Measurements from ENCODE around the gene SMARCAL1. TPM values are rescaled to one million over a fixed set of nuclear protein-coding genes. Genes with fewer than 3 reads are reported as not detected.

The SMARCAL1 gene
- total RNA-seq, 1 experiment from 2014 or later: 3.2 TPM

DNA sequence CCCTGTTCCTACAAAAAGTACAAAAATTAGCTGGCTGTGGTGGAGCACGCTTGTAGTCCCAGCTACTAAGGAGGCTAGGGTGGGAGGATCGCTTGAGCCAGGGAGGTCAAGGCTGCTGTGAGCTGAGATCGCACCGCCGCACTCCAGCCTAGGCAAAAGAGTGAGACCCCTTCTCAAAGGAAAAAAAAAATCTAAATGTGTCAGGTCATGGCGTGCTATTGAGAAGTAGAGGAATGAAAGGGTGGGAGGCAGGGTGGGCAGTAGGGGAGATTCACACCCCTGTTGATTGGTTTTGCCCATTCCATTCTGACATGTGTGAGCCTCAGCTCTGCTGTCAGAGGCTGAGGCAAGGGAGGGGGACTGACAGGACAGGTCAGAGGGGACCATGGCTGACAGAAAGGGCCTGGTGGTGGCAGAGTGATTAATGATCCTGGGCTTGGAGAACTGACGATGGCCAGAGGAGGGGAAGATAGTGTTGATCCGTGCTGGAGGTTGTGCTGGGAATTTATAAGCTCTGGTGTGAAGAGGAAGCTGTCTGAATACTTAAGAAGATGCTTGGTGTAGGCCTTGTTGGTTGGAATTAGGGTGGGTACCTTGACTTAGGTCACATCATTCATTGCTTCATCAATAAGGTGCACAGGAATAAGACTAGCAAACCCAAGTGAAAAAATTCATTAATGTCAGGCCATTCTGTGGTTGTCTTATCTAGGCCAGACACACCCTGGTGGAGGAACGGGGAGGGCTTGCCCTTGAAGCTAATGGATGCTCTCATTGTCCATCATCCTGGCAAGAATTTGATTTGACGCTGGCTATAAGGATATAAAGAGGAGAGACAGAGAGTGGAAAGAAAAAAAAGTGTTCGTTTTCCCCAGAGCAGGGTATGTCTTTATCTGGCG lies 19.1 kb upstream of the SMARCAL1 start:
- DNase-seq (ENCODE audit: low read depth): no peak

DNA sequence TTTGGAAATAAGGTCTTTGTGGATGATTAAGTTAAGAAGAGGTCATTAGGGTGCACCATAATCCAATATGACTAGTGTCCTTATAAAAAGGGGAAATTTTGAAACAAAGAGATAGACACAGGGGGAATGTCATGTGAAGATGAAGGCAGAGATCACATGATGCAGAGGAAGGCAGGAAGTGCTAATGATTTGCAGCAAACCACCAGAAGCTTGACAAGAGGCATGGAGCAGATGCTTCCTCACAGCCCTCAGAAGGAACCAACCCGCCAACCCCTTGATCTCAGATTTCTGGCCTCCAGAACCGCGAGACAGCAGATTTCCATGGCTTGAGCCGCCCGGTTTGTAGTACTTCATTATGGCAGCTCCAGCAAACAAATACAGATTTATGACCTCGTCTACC lies 17.4 kb upstream of the SMARCAL1 start:
- DNase-seq (ENCODE audit: low read depth): no peak

DNA sequence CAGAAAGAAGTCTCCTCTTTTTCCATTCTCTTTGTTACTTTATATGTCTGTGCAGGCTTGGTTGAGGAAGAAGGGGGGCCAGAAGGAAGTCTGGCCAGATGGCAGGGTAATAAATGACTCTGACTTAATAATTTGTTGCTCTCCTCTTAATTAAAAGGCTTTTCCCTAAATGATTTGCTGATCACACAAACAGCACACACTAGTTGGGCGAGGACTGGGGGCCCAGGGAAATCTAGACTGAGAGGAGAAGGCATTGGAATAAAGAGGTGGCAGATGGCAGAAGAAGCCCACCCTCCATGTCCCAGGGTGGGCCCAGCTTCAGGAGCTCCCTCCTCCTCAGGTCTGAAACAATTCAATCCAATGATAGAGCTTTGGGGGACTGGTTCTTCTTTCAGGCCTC lies 12.7 kb upstream of the SMARCAL1 start:
- no peak for DNase-seq (ENCODE audit: low read depth)

DNA sequence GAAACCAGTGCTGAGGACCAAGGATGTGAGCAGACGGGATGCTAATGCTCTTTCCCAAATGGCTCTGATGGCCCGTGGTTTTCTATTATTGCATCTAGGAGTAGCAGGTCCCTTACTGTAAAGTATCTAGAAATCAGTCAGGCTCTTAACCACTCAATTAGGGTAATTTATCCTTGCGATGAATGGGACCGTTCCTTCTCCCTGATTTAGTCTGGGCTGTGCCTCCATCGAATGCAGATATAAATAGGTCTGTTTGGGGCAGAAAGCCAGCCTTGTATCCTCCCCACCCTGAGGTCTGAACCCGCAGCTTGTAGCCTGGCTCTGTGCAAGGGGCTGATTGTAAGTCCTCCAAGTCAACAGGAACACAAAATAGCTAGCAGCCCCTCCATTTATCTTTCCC lies 9.5 kb upstream of the SMARCAL1 start:
- no peak for DNase-seq (ENCODE audit: low read depth)

DNA sequence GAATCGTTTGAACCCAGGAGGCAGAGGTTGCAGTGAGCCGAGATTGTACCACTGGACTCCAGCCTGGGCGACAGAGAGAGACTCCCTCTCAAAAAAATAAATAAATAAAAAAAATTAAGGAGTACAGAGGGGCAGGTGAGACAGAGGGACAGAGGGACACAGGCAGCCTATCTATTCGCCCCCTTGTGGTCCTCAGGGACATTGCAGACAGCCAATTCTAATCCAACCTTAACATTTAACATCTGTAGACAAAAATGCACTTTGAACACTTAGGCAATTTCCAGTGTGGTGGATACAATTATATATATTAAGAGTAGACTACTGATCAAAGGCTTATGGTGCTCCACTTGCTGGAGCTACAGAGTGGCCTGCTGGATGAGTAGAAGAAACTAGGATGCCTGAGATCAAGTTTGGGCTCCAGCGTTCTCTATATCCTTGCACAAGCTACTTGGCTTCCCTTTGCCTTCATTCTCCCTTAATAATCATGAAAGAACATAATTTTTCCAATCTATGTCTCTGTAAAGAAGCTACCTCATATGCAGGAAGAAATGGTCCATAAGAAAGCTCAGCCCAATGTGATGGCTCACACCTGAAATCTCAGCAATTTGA lies 8.2 kb upstream of the SMARCAL1 start:
- peak; percentile 43 for DNase-seq (ENCODE audit: low read depth)

DNA sequence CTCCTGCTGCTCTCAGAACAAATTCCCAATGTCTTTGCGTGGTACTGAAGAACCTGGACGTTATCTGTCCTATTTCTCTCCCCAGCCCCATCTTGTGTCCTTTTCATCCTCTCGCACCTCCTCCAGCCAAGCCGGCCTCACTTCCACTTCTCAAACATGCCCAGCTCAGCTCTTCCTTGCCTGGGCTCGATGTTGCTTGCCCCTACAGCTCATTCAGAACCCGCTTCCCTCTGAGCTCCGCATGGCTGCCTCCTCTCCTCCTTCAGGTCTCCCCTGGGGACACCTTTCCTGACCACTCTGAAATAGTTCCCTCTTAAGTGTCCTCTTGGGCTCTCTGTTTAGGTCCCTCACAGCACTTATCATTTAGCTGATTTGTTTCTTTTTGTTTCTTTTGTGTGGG lies 6.7 kb upstream of the SMARCAL1 start:
- no peak for DNase-seq (ENCODE audit: low read depth)

DNA sequence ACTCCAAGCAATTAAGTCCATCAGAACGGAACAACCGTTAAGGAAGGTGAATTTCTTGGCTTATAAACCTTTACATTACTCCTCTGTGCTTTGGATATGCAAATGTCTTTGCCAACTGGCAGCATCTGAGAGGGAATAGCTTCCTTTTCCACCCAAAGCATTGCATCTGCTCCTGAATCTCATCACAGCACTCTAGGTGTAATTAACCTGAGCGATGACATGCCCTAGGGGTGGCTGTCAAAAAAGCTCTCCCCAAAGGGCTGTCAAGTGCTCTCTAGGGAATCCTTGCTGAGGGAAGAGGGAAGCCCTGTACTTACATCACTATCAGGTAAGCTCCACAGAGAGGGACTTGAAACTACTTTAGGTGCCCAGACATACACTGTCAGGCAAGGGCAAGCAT lies 5.5 kb upstream of the SMARCAL1 start:
- no peak for DNase-seq (ENCODE audit: low read depth)

DNA sequence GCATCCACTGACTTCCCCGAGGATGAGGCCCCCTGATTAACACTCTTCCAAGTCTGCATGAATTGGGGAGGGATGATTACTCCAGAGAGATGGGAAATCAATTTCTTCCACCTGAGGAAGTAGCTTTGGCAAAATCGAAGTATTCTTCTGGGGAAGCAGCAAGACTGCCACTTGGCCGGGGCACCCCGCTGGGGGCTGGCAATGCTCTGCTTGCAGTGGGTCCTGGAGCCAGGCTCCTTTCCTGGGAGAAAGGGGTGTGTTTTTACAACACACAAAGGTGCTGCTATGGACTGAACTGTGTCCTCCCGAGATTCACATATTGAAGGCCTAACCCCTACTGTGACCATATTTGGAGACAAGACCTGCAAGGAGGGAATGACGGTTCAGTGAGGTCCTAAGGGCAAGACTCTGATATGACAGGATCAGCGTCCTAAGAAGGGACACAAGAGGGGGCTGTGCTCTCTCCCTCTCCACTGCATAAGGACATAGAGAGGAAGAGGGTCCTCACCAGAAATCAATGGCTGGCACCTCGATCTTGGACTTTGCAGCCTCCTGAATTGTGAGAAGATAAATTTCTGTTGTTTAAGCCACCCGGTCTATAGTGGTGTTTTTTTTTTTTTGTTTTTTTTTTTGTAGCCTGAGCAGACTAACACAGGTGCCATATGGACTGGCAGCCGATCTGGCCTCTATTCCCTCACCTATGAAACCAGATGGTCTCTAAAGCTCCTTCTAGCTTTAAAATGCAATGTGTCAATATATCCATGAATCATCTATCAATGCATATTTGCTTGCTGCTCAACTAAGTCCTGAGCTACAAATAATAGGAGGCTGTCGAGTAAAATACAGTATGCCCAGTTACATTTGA lies 3.6 kb upstream of the SMARCAL1 start:
- DNase-seq (ENCODE audit: low read depth): no peak

DNA sequence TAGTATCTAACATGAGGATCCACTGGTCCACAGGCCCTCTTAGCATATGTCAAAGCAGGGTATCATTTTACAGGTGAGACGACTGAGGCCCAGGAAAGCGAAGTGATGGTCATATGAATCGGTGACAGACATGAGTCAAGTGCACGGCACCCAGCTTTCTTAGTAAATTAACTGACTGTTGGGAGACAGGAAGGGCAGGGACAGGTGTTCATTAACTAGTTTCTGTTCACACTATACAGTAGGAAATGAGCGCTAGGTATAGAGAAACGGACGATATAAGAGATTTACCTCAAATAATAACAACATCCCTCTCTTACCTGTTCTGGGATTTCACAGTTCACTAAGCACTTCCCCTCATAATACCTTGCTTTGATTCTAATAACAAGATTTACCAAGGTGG lies 1.7 kb upstream of the SMARCAL1 start:
- no peak for DNase-seq (ENCODE audit: low read depth)

DNA sequence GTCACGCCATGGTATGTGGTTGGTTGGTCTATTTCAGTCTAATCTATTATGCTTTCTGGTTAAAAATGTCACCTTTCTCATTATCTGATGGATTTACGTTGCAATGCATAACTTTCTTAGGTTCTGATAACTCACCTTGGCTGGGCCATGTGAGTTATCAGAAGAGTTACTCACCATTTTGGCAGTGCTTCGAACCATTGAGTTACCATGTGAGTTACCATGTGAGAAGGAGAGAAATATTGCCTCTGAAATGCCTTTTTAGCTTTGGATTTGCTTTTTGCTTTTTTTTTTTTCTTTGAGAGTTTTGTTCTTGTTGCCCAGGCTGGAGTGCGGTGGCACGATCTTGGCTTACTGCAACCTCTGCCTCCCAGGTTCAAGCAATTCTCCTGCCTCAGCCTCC lies 1.6 kb downstream of the SMARCAL1 start:
- no peak for DNase-seq (ENCODE audit: low read depth)

DNA sequence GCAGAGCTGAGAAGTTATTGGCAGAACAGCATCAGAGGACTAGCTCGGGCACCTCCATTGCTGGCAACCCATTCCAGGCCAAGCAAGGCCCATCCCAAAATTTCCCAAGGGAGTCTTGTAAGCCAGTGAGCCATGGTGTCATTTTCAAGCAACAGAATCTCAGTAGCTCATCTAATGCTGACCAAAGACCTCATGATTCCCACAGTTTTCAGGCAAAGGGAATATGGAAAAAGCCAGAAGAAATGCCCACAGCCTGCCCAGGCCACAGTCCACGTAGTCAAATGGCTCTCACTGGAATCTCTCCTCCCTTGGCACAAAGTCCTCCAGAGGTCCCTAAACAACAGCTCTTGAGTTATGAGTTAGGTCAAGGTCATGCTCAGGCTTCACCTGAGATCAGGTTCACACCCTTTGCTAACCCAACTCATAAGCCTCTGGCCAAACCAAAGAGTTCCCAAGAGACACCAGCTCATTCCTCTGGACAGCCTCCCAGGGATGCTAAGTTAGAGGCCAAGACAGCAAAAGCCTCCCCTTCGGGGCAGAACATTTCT lies 2.6 kb downstream of the SMARCAL1 start:
- DNase-seq (ENCODE audit: low read depth): no peak

DNA sequence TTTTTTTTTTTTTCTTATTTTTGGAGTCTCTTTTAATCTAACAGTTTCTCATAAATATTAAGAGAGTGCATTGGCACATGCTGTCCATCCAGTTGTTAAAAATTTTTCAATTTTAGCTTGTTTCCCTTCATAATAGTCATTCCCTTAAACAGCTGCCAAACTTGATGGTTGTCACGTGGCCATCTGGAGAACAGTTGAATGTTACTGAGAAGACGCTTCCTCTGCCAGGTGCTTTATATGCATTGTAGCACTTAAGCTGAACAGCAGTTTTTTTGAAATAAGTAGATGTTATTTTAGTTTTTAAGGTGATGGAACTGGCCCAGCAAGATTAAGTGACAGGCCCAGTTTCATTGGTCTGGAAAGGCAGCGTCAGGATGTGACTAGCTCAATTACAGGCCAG lies 3.3 kb downstream of the SMARCAL1 start:
- no peak for DNase-seq (ENCODE audit: low read depth)

DNA sequence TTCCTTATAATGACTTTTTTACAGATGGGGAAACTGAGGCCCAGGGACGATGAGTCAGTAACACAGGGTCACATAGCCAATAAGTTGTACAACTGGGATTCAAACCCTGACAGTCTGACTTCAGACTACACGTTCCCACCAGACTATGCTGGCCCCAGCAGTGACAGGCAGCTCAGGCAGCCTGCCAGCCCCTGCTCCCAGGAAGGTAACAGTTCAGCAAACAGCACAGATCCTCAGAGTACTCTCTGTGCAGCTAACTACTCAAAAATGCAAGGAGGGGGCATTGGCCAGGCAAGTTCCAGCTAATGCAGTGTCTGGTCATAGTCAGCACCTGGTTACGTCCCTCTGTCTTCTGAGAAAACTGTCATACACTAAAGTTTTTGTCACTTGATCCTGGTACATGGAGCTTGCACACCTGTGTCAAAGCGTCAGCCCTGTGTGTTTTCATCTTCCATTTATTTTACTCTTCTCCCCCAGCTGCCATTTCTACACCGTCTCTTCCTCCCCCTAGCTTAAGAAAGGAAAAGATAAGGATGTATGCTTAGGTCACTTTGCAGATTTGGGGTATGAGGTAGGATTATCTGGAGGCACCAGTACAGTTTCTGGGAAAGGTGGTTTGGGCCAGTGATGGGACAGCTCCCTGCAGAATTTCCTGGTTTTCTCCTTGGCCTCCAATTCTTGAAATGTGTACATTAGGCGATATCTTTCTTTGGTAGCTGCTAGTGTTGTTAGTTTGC lies 4.5 kb downstream of the SMARCAL1 start:
- DNase-seq (ENCODE audit: low read depth): no peak

DNA sequence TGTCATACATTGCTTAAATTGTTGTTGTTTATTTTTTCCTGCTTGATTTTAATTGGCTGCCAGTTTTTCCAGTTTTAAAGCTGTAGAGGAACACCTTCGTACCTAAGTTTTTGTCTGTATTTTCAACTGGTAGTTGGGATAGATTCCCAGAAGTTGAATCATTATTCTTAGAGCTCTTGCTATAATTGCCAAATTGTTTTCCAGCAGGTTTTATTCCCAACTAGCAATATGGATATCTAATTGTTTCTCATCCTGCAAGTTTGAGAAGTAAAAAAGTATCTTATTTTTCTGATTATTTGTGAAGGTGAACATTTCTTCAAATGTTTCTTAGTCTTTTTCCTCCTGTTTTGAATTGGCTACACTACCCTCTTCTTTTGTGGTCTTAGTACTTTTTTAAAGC lies 6.7 kb downstream of the SMARCAL1 start:
- DNase-seq (ENCODE audit: low read depth): no peak

DNA sequence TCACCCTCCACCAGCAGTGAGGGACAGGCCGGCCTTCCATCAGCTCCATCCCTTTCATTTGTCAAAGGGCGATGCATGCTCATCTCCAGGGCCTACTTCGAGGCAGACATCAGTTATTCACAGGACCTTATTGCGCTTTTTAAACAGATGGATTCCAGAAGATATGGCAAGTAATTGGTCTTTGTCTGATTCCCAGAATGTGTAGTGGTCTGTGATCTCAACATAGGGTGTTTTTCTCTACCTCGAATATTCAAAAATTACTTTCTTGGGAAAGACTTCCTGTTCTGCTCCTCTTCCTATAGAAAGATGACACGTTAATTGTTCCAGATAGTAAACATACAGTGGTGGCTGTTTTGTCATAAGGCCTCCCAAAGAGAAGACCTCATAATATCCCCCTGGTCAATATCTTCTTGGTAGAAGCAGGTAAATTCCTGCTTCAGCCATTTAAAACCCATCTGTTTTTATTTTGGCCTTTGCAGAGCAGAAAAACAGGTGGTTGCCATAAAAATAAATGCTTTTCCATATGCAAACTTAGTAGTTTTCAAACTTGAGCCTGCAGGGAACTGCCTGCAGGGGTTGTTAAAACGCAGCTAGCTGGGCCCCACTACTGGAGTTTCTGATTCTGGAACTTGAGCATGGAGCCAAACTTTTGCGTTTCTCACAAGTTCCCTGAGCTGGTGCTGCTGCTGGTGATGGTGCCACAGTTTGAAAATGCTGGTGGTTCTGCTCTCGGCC lies 8.2 kb downstream of the SMARCAL1 start:
- no peak for DNase-seq (ENCODE audit: low read depth)

DNA sequence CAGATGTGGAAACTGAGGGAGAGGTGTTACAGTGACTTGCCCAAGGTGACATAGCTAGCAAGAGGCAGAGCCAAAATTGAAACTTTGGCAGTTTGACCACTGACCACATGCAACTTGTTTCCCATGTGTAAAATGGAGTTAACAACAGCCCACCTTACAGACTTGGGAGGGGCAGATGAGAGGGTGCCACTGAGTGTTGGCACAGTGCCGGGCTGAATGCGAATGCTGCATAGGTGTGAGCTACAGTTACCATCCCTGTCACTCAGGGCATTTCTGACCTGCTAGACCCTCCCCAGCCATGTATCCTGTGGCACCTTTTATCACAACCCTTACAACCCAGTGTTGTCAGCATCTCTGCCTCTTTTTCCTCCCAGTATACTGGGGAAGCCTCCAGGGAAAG lies 10.8 kb downstream of the SMARCAL1 start:
- DNase-seq (ENCODE audit: low read depth): no peak

DNA sequence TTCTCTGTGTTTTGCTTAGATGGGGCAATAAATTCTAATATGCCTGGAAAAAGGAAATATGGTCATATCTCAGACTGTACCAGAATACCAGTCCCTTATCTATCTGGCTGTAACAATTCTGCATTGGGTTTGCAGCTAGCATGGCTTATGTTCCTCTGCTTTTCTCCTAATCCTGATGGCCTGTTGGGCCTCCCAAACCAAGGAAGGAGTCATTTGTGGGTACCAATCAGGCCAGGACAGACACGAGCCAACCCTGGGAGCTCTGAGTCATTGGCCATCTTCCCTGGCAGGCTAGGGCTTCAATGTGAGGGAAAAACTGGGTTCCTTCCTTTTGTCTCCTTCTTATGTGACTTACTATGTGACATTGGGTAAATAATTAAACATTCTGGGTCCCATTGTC lies 12.0 kb downstream of the SMARCAL1 start:
- no peak for DNase-seq (ENCODE audit: low read depth)

DNA sequence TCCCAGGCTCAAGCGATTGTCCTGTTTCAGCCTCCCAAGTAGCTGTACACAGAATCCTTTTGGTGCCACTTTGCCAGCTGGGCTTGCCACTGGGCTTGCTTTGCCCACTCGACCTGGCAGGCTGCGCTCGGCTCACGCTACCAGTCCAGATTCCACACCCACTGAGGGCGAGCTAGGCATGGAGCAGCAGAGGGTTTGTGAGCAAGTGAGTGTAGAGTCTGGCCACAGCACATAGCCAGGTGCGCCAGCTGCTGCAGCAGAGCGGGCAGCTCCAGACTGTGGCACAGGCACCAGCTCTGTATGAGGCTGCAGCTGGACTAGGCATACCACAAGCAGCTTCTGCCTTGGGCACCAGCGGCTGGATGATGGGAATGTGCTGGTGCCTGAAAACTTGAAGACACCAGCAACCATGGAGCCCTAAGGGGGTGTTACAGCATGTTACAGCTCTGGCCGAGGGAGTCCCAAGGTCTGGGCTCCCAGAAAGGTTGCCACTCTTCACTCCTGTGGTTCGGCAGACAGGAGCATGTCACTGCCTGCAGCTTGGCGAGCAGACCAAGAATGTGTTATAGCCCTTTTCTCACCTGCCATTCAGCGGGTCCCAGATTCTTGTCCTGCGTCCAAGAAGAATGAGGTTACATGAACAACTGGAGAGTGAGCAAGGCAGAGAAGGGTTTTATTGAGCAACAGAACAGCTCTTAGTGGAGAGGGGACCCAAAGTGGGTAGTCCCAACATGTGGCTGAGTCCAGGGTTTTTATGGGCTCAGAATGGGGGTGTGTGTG lies 12.9 kb downstream of the SMARCAL1 start:
- no peak for DNase-seq (ENCODE audit: low read depth)

DNA sequence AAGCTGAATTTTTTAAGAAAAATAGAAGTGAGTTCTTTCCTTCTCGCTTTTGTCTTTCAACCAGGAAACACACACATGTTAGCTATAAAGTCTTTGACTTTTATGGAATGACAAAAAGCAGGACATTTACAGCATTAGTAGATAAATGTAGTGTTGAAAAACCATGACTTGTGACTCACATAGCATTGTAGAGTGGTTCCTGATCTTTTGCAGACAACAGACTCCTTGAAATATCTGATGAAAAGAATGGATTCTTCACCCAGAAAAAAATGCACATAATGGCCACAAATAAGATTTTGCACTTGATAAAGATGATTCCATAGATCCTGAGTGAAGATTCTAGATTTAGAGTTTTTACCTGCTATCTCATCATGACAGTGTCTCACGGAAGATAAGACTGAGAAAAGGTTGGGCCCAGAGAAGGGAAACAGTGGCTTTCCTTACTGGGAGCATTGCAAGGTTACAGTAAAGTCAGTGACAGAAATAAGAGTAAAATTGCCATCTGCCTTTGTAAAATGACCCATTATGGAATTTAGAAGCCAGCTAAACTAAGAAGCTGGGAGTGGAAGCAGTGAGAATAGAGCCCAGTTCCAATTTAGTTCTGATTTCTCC lies 14.0 kb downstream of the SMARCAL1 start:
- DNase-seq (ENCODE audit: low read depth): no peak

DNA sequence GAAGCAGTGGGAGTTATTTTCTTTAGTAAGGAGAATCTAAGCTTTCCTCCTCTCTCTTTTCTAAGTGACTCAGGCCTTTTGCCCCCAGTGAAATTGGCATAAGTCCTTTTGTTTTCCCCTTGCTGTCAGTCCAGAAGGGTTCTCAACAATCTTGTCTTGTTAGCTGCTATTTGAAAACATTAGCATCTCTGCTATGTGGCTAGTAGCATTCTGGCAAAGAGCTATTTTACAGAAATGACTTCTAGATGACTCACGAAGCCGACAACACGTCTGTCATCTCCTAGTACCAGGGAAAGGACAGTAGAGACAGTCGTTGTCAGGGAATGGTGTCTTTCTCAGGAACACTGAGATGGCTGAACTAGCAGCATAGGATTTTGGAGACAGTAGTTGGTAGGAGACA lies 14.7 kb downstream of the SMARCAL1 start:
- peak; percentile 32 for DNase-seq (ENCODE audit: low read depth)
